ENCODE data around the gene NLGN1.

The NLGN1 gene

GRCh38 chr3:173568623-173569022 is 171.1 kb downstream of the NLGN1 start:
- Histone ChIP-seq H3K9me3 (ENCODE audit: low read length) (no peaks in the 10 kb centered on the region), H3K4me1 (ENCODE audit: insufficient read depth, low read length, severe bottlenecking) (no peaks in the 10 kb centered on the region), H3K27me3 (ENCODE audit: insufficient read depth, low read length) (no peaks in the 10 kb centered on the region), H3K9me2 (ENCODE audit: low read depth, low read length) (no peaks in the 10 kb centered on the region), H3K4me2 (ENCODE audit: low read length) (no peak overlapping the region), H3K79me2 (ENCODE audit: insufficient read depth, low read length) (no peaks in the 10 kb centered on the region), H2AFZ (ENCODE audit: low read length) (no peak overlapping the region), H4K20me1 (ENCODE audit: insufficient read depth, low read length) (0 out of 2 replicates have a peak, but pooled peaks cover 2% of the 10 kb centered on the region), H3K27ac (ENCODE audit: low read depth, low read length, poor library complexity, severe bottlenecking) (no peak overlapping the region), H3K9ac (ENCODE audit: low read length) (no peak overlapping the region), H3F3A (ENCODE audit: insufficient read depth, low read length) (no peaks in the 10 kb centered on the region), H3K4me3 (ENCODE audit: low read depth, low read length, poor library complexity, severe bottlenecking) (no peak overlapping the region), H3K36me3 (ENCODE audit: insufficient read depth, low read length) (no peaks in the 10 kb centered on the region)
- TF ChIP-seq EZH2 (IDR thresholded peaks at IDR 0.05; ENCODE audit: borderline replicate concordance, low read length) (no peak), CTCF (IDR thresholded peaks at IDR 0.05; ENCODE audit: low read length) (no peak)

- no peaks in the 10 kb centered on the region for H3F3A ChIP-seq (ENCODE audit: insufficient read depth, low read length)
- H3K79me2 ChIP-seq (ENCODE audit: insufficient read depth, low read length): no peaks in the 10 kb centered on the region
- H3K27ac ChIP-seq (ENCODE audit: low read depth, low read length, poor library complexity, severe bottlenecking): no peak overlapping the region
- H3K4me1 ChIP-seq (ENCODE audit: insufficient read depth, low read length, severe bottlenecking): no peaks in the 10 kb centered on the region
- no peaks in the 10 kb centered on the region for H4K20me1 ChIP-seq (ENCODE audit: insufficient read depth, low read length)
- no peaks in the 10 kb centered on the region for H3K27me3 ChIP-seq (ENCODE audit: insufficient read depth, low read length)
- H3K4me3 ChIP-seq (ENCODE audit: low read depth, low read length, poor library complexity, severe bottlenecking): no peak overlapping the region
- TF ChIP-seq EZH2 (IDR thresholded peaks at IDR 0.05; ENCODE audit: borderline replicate concordance, low read length): no peak
- no peak for TF ChIP-seq CTCF (IDR thresholded peaks at IDR 0.05; ENCODE audit: low read length)
- no peaks in the 10 kb centered on the region for H3K9me2 ChIP-seq (ENCODE audit: low read depth, low read length)
- no peak overlapping the region for H2AFZ ChIP-seq (ENCODE audit: low read length)
- H3K9ac ChIP-seq (ENCODE audit: low read length): no peak overlapping the region
- H3K9me3 ChIP-seq (ENCODE audit: low read length): no peaks in the 10 kb centered on the region
- no peak overlapping the region for H3K4me2 ChIP-seq (ENCODE audit: low read length)
- no peaks in the 10 kb centered on the region for H3K36me3 ChIP-seq (ENCODE audit: insufficient read depth, low read length)
Measured at GRCh38 chr3:173583496-173583895, 186.0 kb downstream of the NLGN1 start.

GRCh38 chr3:173584093-173584837 is 186.7 kb downstream of the NLGN1 start:
- no peaks in the 10 kb centered on the region for H3F3A ChIP-seq (ENCODE audit: insufficient read depth, low read length)
- H3K9me3 ChIP-seq (ENCODE audit: low read length): no peaks in the 10 kb centered on the region
- no peaks in the 10 kb centered on the region for H3K4me1 ChIP-seq (ENCODE audit: insufficient read depth, low read length, severe bottlenecking)
- H3K79me2 ChIP-seq (ENCODE audit: insufficient read depth, low read length): no peaks in the 10 kb centered on the region
- no peak overlapping the region for H3K27ac ChIP-seq (ENCODE audit: low read depth, low read length, poor library complexity, severe bottlenecking)
- H2AFZ ChIP-seq (ENCODE audit: low read length): no peak overlapping the region
- H3K9me2 ChIP-seq (ENCODE audit: low read depth, low read length): no peaks in the 10 kb centered on the region
- H3K27me3 ChIP-seq (ENCODE audit: insufficient read depth, low read length): no peaks in the 10 kb centered on the region
- H3K36me3 ChIP-seq (ENCODE audit: insufficient read depth, low read length): no peaks in the 10 kb centered on the region
- no peak overlapping the region for H3K9ac ChIP-seq (ENCODE audit: low read length)
- no peak overlapping the region for H3K4me3 ChIP-seq (ENCODE audit: low read depth, low read length, poor library complexity, severe bottlenecking)
- H3K4me2 ChIP-seq (ENCODE audit: low read length): no peak overlapping the region
- TF ChIP-seq CTCF (IDR thresholded peaks at IDR 0.05; ENCODE audit: low read length): peak; percentile 67
- TF ChIP-seq EZH2 (IDR thresholded peaks at IDR 0.05; ENCODE audit: borderline replicate concordance, low read length): no peak
- no peaks in the 10 kb centered on the region for H4K20me1 ChIP-seq (ENCODE audit: insufficient read depth, low read length)

Measured in OCI-LY1 (cell line).